Activated naive CD8-positive, alpha-beta T cell treated with anti-CD3 and anti-CD28 coated beads for 36 hours (primary cell): ENCODE results near the gene CFAP77. TPM values are rescaled to one million over a fixed set of nuclear protein-coding genes. Genes with fewer than 3 reads are reported as not detected.

ENCODE experiments used
- DNase-seq: peaks from one replicate; pipeline ENCODE4 v3.0.0; 2021
- H3K27ac Mint-ChIP-seq: one replicate; pipeline ENCODE4 v1.8.0; 2022; ENCODE audit warnings: mild to moderate bottlenecking, moderate library complexity, mixed read lengths
- H3K27me3 Mint-ChIP-seq: one replicate; pipeline ENCODE4 v1.8.0; 2022; ENCODE audit warnings: mild to moderate bottlenecking, mixed read lengths
- H3K36me3 Mint-ChIP-seq: one replicate; pipeline ENCODE4 v1.8.0; 2021; ENCODE audit warnings: mild to moderate bottlenecking, mixed read lengths
- H3K4me1 Mint-ChIP-seq: one replicate; pipeline ENCODE4 v1.8.0; 2021; ENCODE audit warnings: mixed read lengths
- H3K4me3 Mint-ChIP-seq: one replicate; pipeline ENCODE4 v1.8.0; 2022; ENCODE audit warnings: mild to moderate bottlenecking, moderate library complexity, mixed read lengths
- H3K9me3 Mint-ChIP-seq: one replicate; pipeline ENCODE4 v1.8.0; 2022; ENCODE audit warnings: mixed read lengths
- total RNA-seq, 2 experiments: library from RNA; stranded (reverse); gene quantifications; one replicate each; pipeline ENCODE4 v1.2.3, GENCODE V29; 2021

CFAP77 gene
- total RNA-seq, 2 experiments from 2014 or later: not detected

- Mint-ChIP-seq H3K27ac (no peak overlapping the region), H3K4me1 (no peaks in the 10 kb centered on the region), H3K27me3 (no peaks in the 10 kb centered on the region), H3K4me3 (no peak overlapping the region), H3K36me3 (peaks cover 14% of the 10 kb centered on the region), H3K9me3 (no peaks in the 10 kb centered on the region)
- DNase-seq: no peak
These were observed 18.6 kb upstream of the CFAP77 start for GRCh38 chr9:132391449-132391848.

DNA sequence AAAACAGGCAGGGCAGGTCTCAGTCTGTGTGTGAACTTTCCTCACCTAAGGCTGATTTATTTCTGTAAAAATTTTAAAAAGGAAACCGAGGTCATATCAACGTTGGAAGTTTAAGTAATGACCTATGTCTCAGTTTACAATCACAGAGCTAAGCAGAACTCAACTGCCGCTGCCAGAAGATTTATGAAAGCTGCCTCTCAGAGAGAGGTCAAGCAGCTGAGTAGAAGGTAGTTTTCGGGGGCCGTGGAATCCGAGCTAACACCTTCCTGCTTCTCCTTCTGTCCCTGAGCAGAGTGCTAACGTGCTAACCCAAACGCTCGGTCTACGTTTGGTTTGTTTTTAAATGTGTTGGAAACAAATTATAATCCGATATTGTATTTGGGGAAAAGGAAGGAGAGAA lies 14.5 kb upstream of the CFAP77 start:
- no peaks in the 10 kb centered on the region for H3K27me3 Mint-ChIP-seq
- H3K36me3 Mint-ChIP-seq: peaks cover 26% of the 10 kb centered on the region
- no peak for DNase-seq
- no peaks in the 10 kb centered on the region for H3K9me3 Mint-ChIP-seq
- no peak overlapping the region for H3K4me3 Mint-ChIP-seq
- H3K4me1 Mint-ChIP-seq: no peaks in the 10 kb centered on the region
- H3K27ac Mint-ChIP-seq: no peak overlapping the region

DNA sequence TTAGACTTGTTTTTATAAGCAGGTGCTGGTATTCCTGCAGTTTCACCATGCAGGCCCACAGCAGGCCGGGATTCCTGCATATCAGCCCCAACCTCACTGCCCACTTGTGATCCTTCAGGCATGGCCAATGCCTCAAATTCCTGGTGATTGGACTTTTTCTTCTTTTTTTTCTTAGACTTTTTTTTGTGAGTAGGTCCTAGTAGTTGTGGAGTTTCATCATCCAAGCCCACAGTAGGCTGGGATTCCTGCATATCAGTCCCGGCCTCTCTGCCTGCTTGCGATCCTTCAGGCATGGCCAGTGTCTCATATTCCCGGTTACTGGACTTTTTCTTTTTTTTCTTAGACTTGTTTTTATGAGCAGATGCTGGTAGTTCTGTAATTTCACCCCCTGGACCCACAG lies 8.2 kb upstream of the CFAP77 start:
- Mint-ChIP-seq H3K4me1 (peaks cover 39% of the 10 kb centered on the region), H3K9me3 (no peaks in the 10 kb centered on the region), H3K27ac (peak overlapping the region; percentile 42), H3K4me3 (no peak overlapping the region), H3K36me3 (peaks cover 57% of the 10 kb centered on the region), H3K27me3 (no peaks in the 10 kb centered on the region)
- no peak for DNase-seq

DNA sequence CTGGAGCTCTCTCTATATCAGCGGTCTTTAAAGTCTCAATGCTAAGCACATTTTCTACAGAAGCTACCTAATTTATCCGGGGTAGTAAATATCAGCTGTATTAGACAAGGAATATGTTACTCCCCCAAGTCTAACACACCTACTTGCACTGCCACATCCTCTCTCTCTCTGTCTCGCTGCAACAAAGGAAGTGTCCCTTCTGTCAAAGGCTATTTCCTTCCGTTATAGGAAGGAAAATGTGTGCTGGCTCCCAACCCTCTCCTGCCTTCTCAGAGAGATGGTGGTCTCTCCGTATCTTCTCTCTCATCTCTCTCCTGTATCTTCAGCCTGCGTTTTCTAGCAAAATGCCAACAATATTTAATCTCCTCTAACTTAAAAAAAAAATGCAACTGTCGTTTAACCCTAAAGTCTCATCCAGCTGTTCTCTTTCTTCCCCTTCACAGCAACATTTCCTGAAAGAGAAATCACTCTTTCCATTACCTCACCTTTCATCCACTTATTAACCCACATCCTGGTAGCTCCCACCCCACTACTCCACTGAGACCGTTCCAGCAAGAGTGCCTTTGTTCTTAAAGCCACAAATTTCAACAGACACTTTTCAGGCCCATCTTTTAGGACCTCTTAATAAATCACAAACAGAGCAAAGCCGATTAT lies 5.7 kb upstream of the CFAP77 start:
- peak overlapping the region; percentile 82 for H3K4me3 Mint-ChIP-seq
- DNase-seq: peak; percentile 46
- H3K27ac Mint-ChIP-seq: peak overlapping the region; percentile 94
- no peaks in the 10 kb centered on the region for H3K9me3 Mint-ChIP-seq
- peaks cover 3% of the 10 kb centered on the region for H3K27me3 Mint-ChIP-seq
- H3K4me1 Mint-ChIP-seq: peaks cover 45% of the 10 kb centered on the region
- H3K36me3 Mint-ChIP-seq: peaks cover 48% of the 10 kb centered on the region

- H3K27me3 Mint-ChIP-seq: peaks cover 17% of the 10 kb centered on the region
- DNase-seq: peak; percentile 93
- H3K9me3 Mint-ChIP-seq: no peaks in the 10 kb centered on the region
- peak within 1 kb of the TSS; percentile 82 for H3K4me3 Mint-ChIP-seq
- H3K4me1 Mint-ChIP-seq: peaks cover 56% of the 10 kb centered on the region
- H3K27ac Mint-ChIP-seq: peak within 1 kb of the TSS; percentile 94
- H3K36me3 Mint-ChIP-seq: peaks cover 34% of the 10 kb centered on the region
These were observed 3.4 kb upstream of the CFAP77 start, which contains the start of gene TTF1 for GRCh38 chr9:132406554-132407122. TTF1 (minus strand) TSS chr9:132406840; CDS start chr9:132402821, 4,019 bp downstream.

- Mint-ChIP-seq H3K36me3 (peaks cover 29% of the 10 kb centered on the region), H3K27ac (peak overlapping the region; percentile 94), H3K4me1 (peaks cover 55% of the 10 kb centered on the region), H3K27me3 (peaks cover 21% of the 10 kb centered on the region), H3K4me3 (peak overlapping the region; percentile 82), H3K9me3 (no peaks in the 10 kb centered on the region)
- no peak for DNase-seq
These were observed 2.8 kb upstream of the CFAP77 start for GRCh38 chr9:132407196-132407595.

- Mint-ChIP-seq H3K27me3 (peaks cover 33% of the 10 kb centered on the region), H3K36me3 (peaks cover 19% of the 10 kb centered on the region), H3K9me3 (no peaks in the 10 kb centered on the region), H3K4me3 (no peak overlapping the region), H3K4me1 (peaks cover 51% of the 10 kb centered on the region), H3K27ac (no peak overlapping the region)
- DNase-seq: no peak
These were observed 1.5 kb upstream of the CFAP77 start for GRCh38 chr9:132408521-132408920.

DNA sequence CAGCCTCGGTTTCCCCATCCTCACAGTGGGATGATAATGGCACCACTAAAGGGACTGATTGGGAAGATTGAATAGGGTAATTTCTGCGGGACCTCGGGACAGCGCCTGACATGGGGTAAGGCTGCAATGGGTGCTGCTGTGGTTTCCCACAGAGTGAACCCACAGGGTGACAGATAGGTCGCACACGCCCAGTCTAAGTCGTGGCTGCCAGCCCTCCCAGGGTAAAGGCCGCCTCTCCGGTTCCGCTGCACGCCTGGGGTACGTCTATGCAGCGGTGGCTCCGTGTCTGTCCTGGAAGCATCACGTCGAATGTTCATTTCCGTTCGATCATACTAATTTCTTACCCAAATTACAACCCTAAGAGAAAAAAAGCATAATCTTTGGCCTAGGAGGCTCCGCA lies 631 bp downstream of the CFAP77 start:
- no peaks in the 10 kb centered on the region for H3K9me3 Mint-ChIP-seq
- DNase-seq: peak; percentile 26
- H3K4me3 Mint-ChIP-seq: peak overlapping the region; percentile 59
- H3K4me1 Mint-ChIP-seq: peaks cover 36% of the 10 kb centered on the region
- peaks cover 5% of the 10 kb centered on the region for H3K36me3 Mint-ChIP-seq
- H3K27me3 Mint-ChIP-seq: peaks cover 54% of the 10 kb centered on the region
- peak overlapping the region; percentile 20 for H3K27ac Mint-ChIP-seq

DNA sequence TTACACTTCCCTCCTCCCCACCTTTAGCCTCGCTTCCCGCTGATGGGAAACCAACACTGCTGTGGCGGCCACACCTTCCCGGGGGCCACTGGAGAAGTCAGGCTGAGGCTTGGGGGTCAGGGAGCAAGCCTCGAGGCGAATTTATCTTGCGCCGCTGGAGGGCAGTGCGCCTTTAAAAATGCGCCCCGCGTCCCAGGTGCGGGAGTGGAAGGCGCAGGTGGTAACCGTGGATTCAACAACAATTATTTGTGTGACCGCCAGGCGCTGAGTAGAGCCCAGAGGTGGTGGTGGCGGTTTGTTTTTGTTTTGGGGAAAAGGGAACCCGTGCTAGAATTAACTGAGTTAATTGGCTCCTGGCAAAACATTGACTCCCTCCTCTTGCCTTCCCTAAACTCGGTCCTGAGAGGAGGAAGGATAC lies 1.1 kb downstream of the CFAP77 start:
- H3K27me3 Mint-ChIP-seq: peaks cover 58% of the 10 kb centered on the region
- no peak overlapping the region for H3K27ac Mint-ChIP-seq
- H3K36me3 Mint-ChIP-seq: peaks cover under 1% of the 10 kb centered on the region

DNA sequence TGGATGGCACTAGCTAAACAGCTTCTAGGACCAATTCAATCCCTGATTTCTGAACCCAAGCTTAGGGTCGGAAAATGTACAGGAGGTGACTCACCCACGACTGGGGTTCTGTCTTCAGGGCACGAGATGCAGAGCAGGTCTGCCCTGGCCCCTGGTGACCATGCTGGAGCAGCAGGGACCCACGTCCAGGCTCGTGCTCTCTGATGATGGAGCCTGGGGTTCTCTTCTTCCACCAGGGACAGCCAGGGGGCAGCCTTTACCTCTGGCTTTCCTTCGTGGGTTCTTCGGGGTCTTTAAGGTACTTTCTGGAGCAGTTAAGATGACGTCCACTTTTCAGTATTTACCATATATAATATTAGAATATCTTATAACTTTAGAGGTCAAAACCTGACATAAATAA lies 2.1 kb downstream of the CFAP77 start:
- DNase-seq: peak; percentile 38
- no peak overlapping the region for H3K4me3 Mint-ChIP-seq
- no peak overlapping the region for H3K27ac Mint-ChIP-seq

More for the DNA sequence above, 1.1 kb downstream of the CFAP77 start:
- Mint-ChIP-seq H3K4me3 (peak overlapping the region; percentile 59), H3K9me3 (no peaks in the 10 kb centered on the region), H3K4me1 (peaks cover 34% of the 10 kb centered on the region)
- peak; percentile 69 for DNase-seq

DNA sequence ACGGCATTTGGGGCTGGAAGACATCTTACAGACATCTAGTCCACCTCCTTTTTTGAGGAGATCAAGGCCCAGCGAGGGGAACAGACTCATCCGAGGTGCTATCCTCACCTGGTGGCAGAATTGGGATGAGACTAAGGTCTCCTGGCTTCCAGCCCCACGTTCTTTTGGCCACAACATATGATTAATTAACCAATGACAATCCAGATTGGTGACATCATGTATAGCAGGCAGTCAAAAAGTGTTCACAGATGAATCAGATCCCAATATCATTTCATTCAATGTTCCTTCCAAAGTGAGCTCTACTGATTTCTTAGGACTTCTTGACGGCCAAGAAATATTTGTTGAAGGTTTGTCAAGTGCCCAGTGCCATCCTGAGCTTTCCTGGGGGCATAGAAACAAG lies 3.9 kb downstream of the CFAP77 start:
- peaks cover 86% of the 10 kb centered on the region for H3K27me3 Mint-ChIP-seq
- no peaks in the 10 kb centered on the region for H3K9me3 Mint-ChIP-seq
- H3K4me1 Mint-ChIP-seq: peaks cover 26% of the 10 kb centered on the region
- no peak overlapping the region for H3K27ac Mint-ChIP-seq
- no peaks in the 10 kb centered on the region for H3K36me3 Mint-ChIP-seq
- no peak overlapping the region for H3K4me3 Mint-ChIP-seq
- DNase-seq: no peak

More for the DNA sequence above, 2.1 kb downstream of the CFAP77 start:
- H3K36me3 Mint-ChIP-seq: no peaks in the 10 kb centered on the region
- peaks cover 68% of the 10 kb centered on the region for H3K27me3 Mint-ChIP-seq
- peaks cover 30% of the 10 kb centered on the region for H3K4me1 Mint-ChIP-seq
- no peaks in the 10 kb centered on the region for H3K9me3 Mint-ChIP-seq

GRCh38 chr9:132414731-132415130 lies 4.7 kb downstream of the CFAP77 start:
- no peak for DNase-seq
- Mint-ChIP-seq H3K27me3 (peaks cover 88% of the 10 kb centered on the region), H3K4me1 (peaks cover 23% of the 10 kb centered on the region), H3K4me3 (no peak overlapping the region), H3K36me3 (no peaks in the 10 kb centered on the region), H3K9me3 (no peaks in the 10 kb centered on the region), H3K27ac (no peak overlapping the region)

- Mint-ChIP-seq H3K27me3 (peaks cover 92% of the 10 kb centered on the region), H3K27ac (no peak overlapping the region), H3K4me3 (no peak overlapping the region), H3K9me3 (no peaks in the 10 kb centered on the region), H3K4me1 (peaks cover 22% of the 10 kb centered on the region), H3K36me3 (no peaks in the 10 kb centered on the region)
- DNase-seq: no peak
These were observed 5.2 kb downstream of the CFAP77 start for GRCh38 chr9:132415181-132415580.

DNA sequence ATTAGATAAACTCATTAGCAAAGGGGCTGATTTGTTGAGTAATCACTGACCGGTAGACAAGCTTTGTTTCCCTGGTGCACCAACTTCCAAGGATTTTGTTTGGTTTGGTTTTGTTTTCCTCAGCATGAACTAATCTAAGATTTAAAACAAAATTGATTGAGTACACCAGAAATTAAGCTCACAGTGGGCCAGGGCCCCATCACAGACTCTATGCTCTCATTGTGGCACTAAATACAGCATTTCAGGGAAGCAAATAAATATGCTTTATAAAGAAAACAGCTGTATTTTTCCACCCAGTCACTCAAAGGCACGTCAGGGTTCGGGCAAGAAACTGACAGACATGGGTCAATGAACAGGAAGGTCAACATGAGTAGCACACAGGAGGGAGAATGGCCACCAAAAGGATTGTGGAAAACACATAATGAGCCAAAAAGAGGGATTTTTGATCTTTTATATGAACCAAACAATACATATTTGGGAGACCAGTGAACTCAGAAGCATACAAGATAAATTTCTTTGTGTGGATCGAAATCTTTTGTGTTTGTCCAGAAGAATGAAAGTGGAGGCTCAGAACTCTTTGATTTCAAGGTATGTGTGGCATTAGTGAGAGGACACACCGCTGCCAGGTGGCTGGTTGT lies 8.8 kb downstream of the CFAP77 start:
- Mint-ChIP-seq H3K9me3 (no peaks in the 10 kb centered on the region), H3K27me3 (peaks cover 86% of the 10 kb centered on the region), H3K4me3 (no peak overlapping the region), H3K27ac (no peak overlapping the region), H3K4me1 (no peaks in the 10 kb centered on the region), H3K36me3 (no peaks in the 10 kb centered on the region)
- no peak for DNase-seq

DNA sequence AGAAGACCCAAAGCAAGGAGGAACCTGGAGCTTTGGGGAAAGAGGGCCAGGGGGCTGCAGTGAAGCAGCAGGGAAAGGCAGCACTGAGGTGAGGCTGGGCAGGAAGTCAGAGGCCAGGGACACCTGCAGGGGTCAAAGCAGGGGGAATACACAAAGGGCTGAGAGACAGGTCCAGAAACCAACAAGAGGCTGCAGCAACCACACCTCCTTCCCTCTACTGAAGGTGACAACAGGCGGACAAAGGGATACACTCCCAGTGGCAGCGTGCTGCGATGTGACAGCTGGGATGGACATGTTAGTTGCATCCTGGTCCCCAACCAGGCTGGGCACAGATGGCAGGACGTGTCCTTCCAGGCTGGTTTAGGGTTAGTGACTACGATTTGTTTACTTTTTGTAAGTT lies 12.6 kb downstream of the CFAP77 start:
- Mint-ChIP-seq H3K36me3 (no peaks in the 10 kb centered on the region), H3K4me1 (no peaks in the 10 kb centered on the region), H3K4me3 (no peak overlapping the region), H3K9me3 (no peaks in the 10 kb centered on the region), H3K27ac (no peak overlapping the region), H3K27me3 (peaks cover 84% of the 10 kb centered on the region)
- DNase-seq: no peak
